Left lung (tissue), 10 donors: ENCODE results near the gene CASP3. TPM values are rescaled to one million over a fixed set of nuclear protein-coding genes. Genes with fewer than 3 reads are reported as not detected.
A peak's percentile ranks its signal among the peaks of the same experiment; 100 is the strongest.

Experiments
- ATAC-seq: fragments of 200-7000 bp; cut with Tn5 transposase; one replicate; pipeline ENCODE4 v1.9.1; 2020; ENCODE audit warnings: moderate library complexity
- DNase-seq, 4 donors: peaks; one replicate each; pipeline ENCODE4 v3.0.0-alpha.2; 2013 to 2020
- H3K27ac ChIP-seq, 2 donors: fragments of 200-600 bp; sonication (generic) in 1 of 2; one replicate each; pipeline versions ENCODE4 v1.5.0 to v1.8.0; 2020 to 2021
- H3K27me3 ChIP-seq, 2 donors: fragments of 200-600 bp; sonication (generic) in 1 of 2; one replicate each; pipeline versions ENCODE4 v1.5.0 to v1.8.0; 2020 to 2021
- H3K36me3 ChIP-seq, 2 donors: fragments of 200-600 bp; sonication (generic) in 1 of 2; one replicate each; pipeline versions ENCODE4 v1.5.0 to v1.8.0; 2020 to 2021
- H3K4me1 ChIP-seq, 2 donors: fragments of 200-600 bp; one replicate each; pipeline ENCODE4 v1.8.0; 2021
- H3K4me3 ChIP-seq, 2 donors: fragments of 200-600 bp; sonication (generic) in 1 of 2; one replicate each; pipeline versions ENCODE4 v1.5.0 to v1.8.0; 2020 to 2021; ENCODE audit warnings: mild to moderate bottlenecking in 1 of 2
- H3K9me3 ChIP-seq, 2 donors: fragments of 200-600 bp; sonication (generic) in 1 of 2; one replicate each; pipeline versions ENCODE4 v1.5.0 to v1.8.0; 2020 to 2021
- intact Hi-C, 2 donors: fragments of 100-400 bp; cut with DNase I; formaldehyde crosslinking; loops; one replicate each; pipeline versions ENCODE4 v1.11.2 to v1.14.2; 2022
- polyA plus RNA-seq, 6 donors: library from polyadenylated mRNA; unstranded; fragments of 120-200 nt; gene quantifications; one replicate each; pipeline ENCODE4 v1.2.1, GENCODE V29; 2013; ENCODE audit not compliant: insufficient read length in 6 of 6
- total RNA-seq, 2 donors: library from RNA; stranded (reverse); fragmentation: NEBNext Ultra II Directional; extraction: Animal tissue kit (Norgen Biotek cat#: 25700); gene quantifications; one replicate each; pipeline ENCODE4 v1.2.1, GENCODE V29; 2021
- TF ChIP-seq, protein P1 (sequence below), 2 donors: fragments of 200-600 bp; sonication (generic) in 1 of 2; IDR thresholded peaks; one replicate each; pipeline versions ENCODE4 v1.5.0 to v1.8.0; 2021; ENCODE audit warnings: antibody characterized with exemption in 2 of 2
- donor health status: DM: no; HTN: yes; CAD: no.
- donor health status: DM: no; HTN: no; CAD: no.

CASP3 gene
- total and polyA plus RNA-seq, 8 donors: 19.1 to 37.9 (median 35.0) TPM

DNA sequence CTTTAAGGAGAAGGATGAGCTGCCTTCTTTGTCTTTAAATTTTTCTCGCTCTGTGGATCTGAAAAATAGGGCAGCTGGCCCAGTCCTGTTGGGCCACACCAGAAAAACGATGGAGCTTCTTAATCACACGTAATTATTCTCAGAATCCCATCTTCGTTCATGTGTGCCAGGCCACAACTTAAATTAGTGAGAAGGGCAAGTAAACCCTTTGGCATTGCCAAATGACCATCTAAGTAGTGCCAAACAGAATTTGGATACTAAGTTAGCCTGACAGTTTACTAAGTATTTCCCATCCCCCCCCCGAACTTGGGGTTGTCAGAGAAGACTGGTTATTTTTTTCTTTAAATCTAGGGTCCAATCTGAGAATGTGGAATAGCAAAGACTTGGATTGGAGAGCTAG is 62.0 kb downstream of the CASP3 start:
- no peaks in the 10 kb centered on the region for H3K36me3 ChIP-seq
- DNase-seq (peak in 1 of 4 donors; percentile 26), ATAC-seq (no peak)
- intact Hi-C loops: no loop called here
- H3K4me1 ChIP-seq: no peaks in the 10 kb centered on the region
- no peaks in the 10 kb centered on the region for H3K9me3 ChIP-seq
- H3K27ac ChIP-seq: no peak overlapping the region
- no peak overlapping the region for H3K4me3 ChIP-seq
- TF ChIP-seq, protein P1, sequence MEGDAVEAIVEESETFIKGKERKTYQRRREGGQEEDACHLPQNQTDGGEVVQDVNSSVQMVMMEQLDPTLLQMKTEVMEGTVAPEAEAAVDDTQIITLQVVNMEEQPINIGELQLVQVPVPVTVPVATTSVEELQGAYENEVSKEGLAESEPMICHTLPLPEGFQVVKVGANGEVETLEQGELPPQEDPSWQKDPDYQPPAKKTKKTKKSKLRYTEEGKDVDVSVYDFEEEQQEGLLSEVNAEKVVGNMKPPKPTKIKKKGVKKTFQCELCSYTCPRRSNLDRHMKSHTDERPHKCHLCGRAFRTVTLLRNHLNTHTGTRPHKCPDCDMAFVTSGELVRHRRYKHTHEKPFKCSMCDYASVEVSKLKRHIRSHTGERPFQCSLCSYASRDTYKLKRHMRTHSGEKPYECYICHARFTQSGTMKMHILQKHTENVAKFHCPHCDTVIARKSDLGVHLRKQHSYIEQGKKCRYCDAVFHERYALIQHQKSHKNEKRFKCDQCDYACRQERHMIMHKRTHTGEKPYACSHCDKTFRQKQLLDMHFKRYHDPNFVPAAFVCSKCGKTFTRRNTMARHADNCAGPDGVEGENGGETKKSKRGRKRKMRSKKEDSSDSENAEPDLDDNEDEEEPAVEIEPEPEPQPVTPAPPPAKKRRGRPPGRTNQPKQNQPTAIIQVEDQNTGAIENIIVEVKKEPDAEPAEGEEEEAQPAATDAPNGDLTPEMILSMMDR (IDR thresholded peaks at IDR 0.05): no peak
- H3K27me3 ChIP-seq: no peaks in the 10 kb centered on the region

DNA sequence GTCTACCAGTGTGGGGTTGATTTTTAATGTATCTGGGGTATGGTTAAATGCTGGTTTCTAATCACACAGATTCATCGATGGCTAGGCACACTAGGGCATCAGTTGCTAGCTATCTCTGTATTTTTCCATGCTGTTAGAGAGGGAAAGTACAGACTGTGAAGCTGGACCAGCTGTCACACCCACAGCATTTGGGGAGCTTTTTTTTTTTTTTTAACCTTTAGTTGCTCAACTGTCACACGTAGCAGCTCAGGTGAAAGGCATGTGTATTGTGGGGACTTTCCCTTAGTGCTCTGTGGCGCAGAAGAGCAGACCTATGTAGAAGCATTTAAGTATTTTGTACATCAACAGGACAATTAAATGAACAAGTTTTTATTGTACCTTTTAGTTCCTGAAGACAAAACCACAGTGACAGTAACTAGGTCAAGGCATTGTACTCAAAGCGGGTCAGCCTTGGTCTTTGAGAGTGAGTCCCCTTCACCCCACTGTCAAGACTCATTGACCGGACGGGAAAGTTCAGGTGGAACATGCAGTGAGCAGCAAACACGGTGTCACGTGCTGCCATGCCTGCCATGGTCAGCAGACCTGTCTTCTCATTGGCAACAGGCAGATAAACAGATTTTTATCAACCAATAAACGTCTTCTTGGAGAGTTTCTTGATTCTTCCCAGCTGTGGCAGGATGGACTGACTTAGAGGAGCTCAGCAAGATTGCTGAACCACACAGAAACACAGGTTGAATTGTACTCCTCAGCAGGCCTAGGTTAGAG is 65.3 kb downstream of the CASP3 start:
- DNase-seq: no peak
- H3K9me3 ChIP-seq: peaks cover 0 to 14% of the 10 kb centered on the region in 2 donors
- H3K4me1 ChIP-seq: no peaks in the 10 kb centered on the region
- TF ChIP-seq, protein P1 (IDR thresholded peaks at IDR 0.05): no peak
- no peaks in the 10 kb centered on the region for H3K36me3 ChIP-seq
- ATAC-seq: no peak
- H3K27ac ChIP-seq: no peak overlapping the region
- no peaks in the 10 kb centered on the region for H3K27me3 ChIP-seq
- no peak overlapping the region for H3K4me3 ChIP-seq
- intact Hi-C loops: no loop called here

Other genes with a start within 250 kb of the CASP3 start
- 10 to 100 TPM; 32.8 to 50.2 TPM for gene IRF2, start 174.9 kb downstream of the CASP3 start, total RNA-seq
- 10 to 100 TPM; 45.3 to 49.4 (median 47.0) TPM for gene IRF2, start 174.9 kb downstream of the CASP3 start, polyA plus RNA-seq
- 10 to 100 TPM; 11.8 to 15.8 TPM for gene PRIMPOL, start 291 bp upstream of the CASP3 start, total RNA-seq
- 10 to 100 TPM; 36.3 to 49.1 (median 43.7) TPM for gene PRIMPOL, start 291 bp upstream of the CASP3 start, polyA plus RNA-seq
- 10 to 100 TPM; 11.3 to 11.6 TPM for gene CENPU, start 84.6 kb upstream of the CASP3 start, total RNA-seq
- gene CENPU, start 84.6 kb upstream of the CASP3 start, polyA plus RNA-seq: 10 to 100 TPM; 23.2 to 59.1 (median 44.9) TPM
- 100 to 1,000 TPM; 150 to 270 TPM for gene ACSL1, start 176.5 kb upstream of the CASP3 start, total RNA-seq
- 10 to 100 TPM; 18.5 to 29.7 (median 22.5) TPM for gene ACSL1, start 176.5 kb upstream of the CASP3 start, polyA plus RNA-seq